ENCODE data around the gene SELENOO. TPM values are rescaled to one million over a fixed set of nuclear protein-coding genes. Genes with fewer than 3 reads are reported as not detected.
A peak's percentile ranks its signal among the peaks of the same experiment; 100 is the strongest.
"Not testable (repeated sequence)": the region's sequence is repeated elsewhere in the genome, so short reads cannot be mapped to it uniquely, and the experiment has no call there.

The SELENOO gene, protein sequence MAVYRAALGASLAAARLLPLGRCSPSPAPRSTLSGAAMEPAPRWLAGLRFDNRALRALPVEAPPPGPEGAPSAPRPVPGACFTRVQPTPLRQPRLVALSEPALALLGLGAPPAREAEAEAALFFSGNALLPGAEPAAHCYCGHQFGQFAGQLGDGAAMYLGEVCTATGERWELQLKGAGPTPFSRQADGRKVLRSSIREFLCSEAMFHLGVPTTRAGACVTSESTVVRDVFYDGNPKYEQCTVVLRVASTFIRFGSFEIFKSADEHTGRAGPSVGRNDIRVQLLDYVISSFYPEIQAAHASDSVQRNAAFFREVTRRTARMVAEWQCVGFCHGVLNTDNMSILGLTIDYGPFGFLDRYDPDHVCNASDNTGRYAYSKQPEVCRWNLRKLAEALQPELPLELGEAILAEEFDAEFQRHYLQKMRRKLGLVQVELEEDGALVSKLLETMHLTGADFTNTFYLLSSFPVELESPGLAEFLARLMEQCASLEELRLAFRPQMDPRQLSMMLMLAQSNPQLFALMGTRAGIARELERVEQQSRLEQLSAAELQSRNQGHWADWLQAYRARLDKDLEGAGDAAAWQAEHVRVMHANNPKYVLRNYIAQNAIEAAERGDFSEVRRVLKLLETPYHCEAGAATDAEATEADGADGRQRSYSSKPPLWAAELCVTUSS
- total RNA-seq, result 85.2 TPM

GRCh38 chr22:50200461-50201190 is at the start of gene SELENOO:
Gene SELENOO (plus strand): TSS chr22:50201011. CDS start chr22:50201037, 26 bp downstream.
- DNase-seq (ENCODE audit: low spot score), result peak; percentile 96
- ATAC-seq, result peak; percentile 70

GRCh38 chr22:50151571-50152537 is 49.0 kb upstream of the SELENOO start:
- ATAC-seq (no peak), DNase-seq (ENCODE audit: low spot score) (no peak)

DNA sequence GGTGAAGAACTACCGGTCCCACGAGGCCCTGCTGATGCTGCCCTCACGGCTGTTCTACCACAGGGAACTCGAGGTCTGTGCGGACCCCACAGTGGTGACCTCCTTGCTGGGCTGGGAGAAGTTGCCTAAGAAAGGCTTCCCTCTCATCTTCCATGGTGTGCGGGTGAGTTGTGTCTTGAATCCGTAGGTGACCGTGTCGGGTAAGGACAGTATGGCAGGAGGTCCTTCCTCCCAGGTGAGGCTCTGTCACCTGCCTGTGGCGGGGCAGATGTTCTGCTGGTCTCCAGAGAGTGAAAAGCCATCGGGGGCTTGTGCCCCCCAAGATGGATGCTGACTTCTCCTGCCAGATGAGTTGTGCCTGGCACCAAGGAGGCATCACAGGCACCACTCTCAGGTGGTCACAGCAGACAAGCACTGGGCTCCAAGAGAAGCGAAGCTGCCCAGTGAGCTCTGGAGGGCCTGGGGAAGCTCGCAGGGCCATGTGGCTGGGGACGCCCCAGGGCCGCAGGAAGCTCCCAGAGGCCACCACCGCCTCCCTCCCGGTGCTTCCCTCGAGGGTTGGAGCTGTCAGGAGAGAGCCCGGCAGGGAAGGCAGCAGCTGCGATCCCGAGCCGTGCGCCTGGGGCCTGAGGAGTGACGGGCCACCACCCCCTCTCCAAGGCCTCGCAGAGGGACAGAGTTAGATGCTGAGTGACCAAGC is 47.6 kb upstream of the SELENOO start:
- DNase-seq (ENCODE audit: low spot score), result no peak
- ATAC-seq, result no peak

DNA sequence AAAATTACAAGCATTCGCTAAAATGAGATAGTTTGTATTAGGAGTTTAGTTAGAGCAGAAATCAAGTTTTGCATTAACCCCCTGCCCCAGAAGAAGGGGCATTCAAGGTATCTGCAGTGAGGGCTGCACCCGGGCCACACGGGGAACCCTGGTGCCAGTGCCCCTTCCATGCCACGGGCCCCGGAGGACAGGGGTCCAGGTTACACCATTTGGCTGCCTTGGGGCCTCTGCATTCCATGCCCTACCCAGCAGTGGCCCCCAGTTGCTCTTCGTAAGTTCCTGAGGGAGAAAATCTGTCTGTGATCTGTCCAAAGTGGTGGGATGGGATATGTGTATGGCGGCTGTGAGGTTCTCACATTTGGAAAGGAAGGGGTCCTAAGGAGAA is 47.1 kb upstream of the SELENOO start:
- ATAC-seq (no peak), DNase-seq (ENCODE audit: low spot score) (no peak)

GRCh38 chr22:50157709-50158375 is 43.0 kb upstream of the SELENOO start:
- ATAC-seq, result no peak
- DNase-seq (ENCODE audit: low spot score), result no peak

DNA sequence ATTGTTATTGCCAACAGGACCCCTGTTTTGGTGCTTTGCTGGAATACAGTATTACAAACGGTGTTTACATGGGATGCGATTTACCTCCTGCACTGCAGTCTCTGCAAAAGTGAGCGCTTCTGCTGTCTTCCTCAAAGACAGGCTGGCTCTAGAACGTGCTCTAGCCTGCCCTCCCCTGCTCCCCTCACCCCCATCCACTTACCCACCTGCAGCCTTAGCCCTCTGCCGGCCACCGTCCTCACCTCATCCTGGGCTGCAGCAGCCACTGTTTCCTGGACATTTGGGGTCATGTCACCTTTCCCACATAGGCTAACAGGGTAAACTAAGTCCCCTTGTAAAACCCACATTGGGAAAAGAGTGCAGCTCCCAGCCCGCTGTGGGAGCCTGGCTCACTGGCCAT is 39.9 kb upstream of the SELENOO start:
- no peak for DNase-seq (ENCODE audit: low spot score)
- ATAC-seq, result no peak

DNA sequence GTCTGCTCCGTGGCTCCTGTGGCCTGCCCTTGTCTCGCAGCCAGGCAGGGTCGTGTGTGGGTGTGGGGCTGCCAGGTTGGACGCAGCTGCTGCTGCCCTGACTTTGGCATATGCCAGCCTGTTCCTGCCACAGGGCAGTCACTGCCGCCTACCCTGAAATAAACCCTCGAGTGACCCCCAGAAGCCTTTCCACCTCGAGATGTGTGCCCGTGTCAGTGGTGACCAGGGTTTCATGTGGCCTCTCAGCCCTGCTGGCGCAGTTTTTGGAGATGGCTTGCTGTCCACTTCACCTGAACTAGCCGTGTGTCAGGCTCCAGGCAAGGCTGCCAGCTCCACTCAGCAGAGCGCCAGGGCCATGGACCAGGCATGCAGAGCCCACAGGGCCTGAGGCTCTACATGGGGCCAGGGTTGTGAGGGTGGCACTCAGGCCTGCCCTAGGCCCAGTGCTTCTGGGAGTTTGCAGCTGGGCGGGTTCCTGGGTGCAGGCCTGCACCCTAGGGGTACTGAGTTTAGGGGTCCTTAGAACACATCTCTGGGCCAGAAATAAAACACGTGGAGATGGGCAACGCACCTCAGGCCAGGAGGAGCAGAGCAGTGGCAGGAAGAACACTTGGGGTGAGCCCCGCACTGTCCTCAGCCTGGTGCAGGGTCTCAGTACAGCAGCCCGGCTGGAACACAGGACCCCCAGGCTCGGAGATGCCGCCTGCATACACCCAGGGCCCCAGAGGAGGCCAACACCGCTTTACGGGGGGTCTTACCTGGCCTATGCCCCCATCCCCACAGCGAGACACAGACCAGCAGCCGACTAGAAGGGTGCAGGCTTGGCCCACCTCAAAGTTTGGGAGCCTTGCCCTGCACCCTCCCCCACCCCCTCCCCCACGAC is 39.1 kb upstream of the SELENOO start:
- no peak for ATAC-seq
- no peak for DNase-seq (ENCODE audit: low spot score)

- no peak for ATAC-seq
- DNase-seq (ENCODE audit: low spot score), result no peak
These were observed 38.3 kb upstream of the SELENOO start for GRCh38 chr22:50162391-50162956.

- DNase-seq (ENCODE audit: low spot score) (peak; percentile 45), ATAC-seq (peak; percentile 58)
These were observed 35.2 kb upstream of the SELENOO start for GRCh38 chr22:50165436-50166123.

DNA sequence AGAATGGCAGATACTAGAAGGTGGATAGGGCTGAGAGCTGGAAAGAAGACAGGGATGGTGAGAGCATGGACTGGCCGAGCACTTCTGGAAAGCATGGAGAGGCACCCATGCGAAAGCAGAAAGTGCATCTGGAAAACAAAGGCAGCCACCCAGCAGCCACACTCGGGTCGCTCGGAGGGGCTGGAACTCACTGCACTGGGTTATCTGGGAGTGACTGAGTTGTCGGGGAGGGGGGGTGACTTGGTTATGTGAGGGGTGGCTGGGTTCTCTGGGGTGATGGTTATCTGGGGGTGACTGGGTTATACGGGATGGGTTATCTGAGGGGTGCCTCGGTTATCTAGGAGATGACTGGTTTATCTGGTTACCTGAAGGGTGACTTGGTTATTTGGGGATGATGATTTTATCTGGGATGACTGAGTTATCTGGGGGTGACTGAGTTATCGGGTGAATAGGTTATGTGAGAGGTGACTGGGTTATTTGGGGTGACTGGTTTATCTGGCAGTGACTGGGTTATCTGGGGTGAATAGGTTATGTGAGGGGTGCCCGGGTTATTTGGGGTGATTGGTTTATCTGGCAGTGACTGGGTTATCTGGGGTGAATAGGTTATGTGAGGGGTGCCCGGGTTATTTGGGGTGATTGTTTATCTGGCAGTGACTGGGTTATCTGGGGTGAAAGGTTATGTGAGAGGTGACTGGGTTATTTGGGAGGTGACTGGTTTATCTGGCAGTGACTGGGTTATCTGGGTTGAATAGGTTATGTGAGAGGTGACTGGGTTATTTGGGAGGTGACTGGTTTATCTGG is 32.9 kb upstream of the SELENOO start:
- ATAC-seq, result no peak
- no peak for DNase-seq (ENCODE audit: low spot score)

DNA sequence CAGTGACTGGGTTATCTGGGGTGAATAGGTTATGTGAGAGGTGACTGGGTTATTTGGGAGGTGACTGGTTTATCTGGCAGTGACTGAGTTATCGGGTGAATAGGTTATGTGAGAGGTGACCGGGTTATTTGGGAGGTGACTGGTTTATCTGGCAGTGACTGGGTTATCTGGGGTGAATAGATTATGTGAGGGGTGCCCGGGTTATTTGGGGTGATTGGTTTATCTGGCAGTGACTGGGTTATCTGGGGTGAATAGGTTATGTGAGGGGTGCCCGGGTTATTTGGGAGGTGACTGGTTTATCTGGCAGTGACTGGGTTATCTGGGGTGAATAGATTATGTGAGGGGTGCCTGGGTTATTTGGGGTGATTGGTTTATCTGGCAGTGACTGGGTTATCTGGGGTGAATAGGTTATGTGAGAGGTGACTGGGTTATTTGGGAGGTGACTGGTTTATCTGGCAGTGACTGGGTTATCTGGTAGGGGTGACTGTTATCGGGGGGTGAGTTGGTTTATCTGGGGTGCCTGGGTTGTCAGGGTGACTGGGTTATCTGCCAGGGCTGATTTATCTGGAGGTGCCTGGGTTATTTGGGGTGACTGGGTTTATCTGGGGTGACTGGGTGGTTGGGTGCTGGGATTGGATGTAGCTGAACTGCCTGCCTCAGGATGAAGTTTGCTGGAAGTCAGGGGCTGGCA is 32.2 kb upstream of the SELENOO start:
- not testable (repeated sequence) for DNase-seq (ENCODE audit: low spot score)

GRCh38 chr22:50169181-50169759 is 31.5 kb upstream of the SELENOO start:
- no peak for ATAC-seq

More for the DNA sequence above, 32.2 kb upstream of the SELENOO start:
- ATAC-seq, result not testable (repeated sequence)

GRCh38 chr22:50169774-50170341 is 31.0 kb upstream of the SELENOO start:
- peak; percentile 62 for ATAC-seq
- DNase-seq (ENCODE audit: low spot score), result peak; percentile 54

More at GRCh38 chr22:50169181-50169759, 31.5 kb upstream of the SELENOO start:
- no peak for DNase-seq (ENCODE audit: low spot score)

GRCh38 chr22:50170453-50171318 is 30.1 kb upstream of the SELENOO start, which contains the start of gene PANX2:
Gene PANX2 (plus strand): TSS chr22:50170731. CDS start chr22:50170731, 0 bp downstream.
- DNase-seq (ENCODE audit: low spot score) (no peak), ATAC-seq (no peak)
